ENCODE results near the gene HADHB. TPM values are rescaled to one million over a fixed set of nuclear protein-coding genes. Genes with fewer than 3 reads are reported as not detected.

HADHB gene
- polyA plus RNA-seq, 3 donors = 94.3 to 200 (median 186) TPM

DNA sequence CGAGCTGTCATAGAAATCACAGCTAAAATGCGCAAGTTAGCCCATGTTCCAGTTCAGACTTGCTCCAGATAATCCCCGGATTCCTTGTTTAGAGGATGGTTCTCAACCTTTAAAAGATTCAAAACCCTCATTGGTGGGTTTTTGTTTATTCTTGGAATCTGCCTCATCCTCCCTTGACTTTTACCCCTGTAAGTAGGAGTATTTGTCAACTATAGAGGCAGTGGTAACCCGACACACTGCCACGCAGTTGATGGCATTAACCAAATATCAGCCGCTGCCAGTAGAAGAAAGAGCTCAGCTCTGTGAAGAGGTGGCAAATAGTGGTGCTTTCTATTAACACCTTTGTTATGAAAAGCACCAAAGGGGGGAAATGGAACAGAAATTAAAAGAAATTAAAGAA lies 60.8 kb downstream of the HADHB start:
- Histone ChIP-seq H3K36me3 (replicated peaks in 1 of 2; ENCODE audit: control insufficient read depth in 1 of 2, insufficient read depth in 2 of 2, low read length in 2 of 2) (no peaks in the 10 kb centered on the region), H3K27me3 (ENCODE audit: control insufficient read depth in 2 of 2, insufficient read depth in 2 of 2, low read length in 2 of 2) (no peaks in the 10 kb centered on the region), H2AFZ (ENCODE audit: insufficient read depth, low read depth, low read length, poor library complexity, severe bottlenecking) (no peak overlapping the region), H3K9ac (ENCODE audit: insufficient read depth, low read length, poor library complexity, severe bottlenecking) (no peak overlapping the region), H3K4me3 (replicated peaks in 1 of 3; ENCODE audit: low read depth in 2 of 3, low read length in 3 of 3) (no peak overlapping the region), H4K20me1 (ENCODE audit: insufficient read depth, low read length) (no peaks in the 10 kb centered on the region), H3K9me3 (replicated peaks in 1 of 2; ENCODE audit: control insufficient read depth in 1 of 2, insufficient read depth in 1 of 2, low read length in 2 of 2) (no peaks in the 10 kb centered on the region), H3K4me2 (replicated peaks; ENCODE audit: extremely low read depth, low read length, poor library complexity, severe bottlenecking) (no peak overlapping the region), H3K27ac (ENCODE audit: low read depth in 1 of 2, low read length in 2 of 2) (no peak overlapping the region), H3K4me1 (ENCODE audit: control insufficient read depth in 1 of 2, insufficient read depth in 2 of 2, low read length in 2 of 2) (peaks cover 2% of the 10 kb centered on the region in 2 donors), H3K79me2 (ENCODE audit: insufficient read depth, low read length) (no peaks in the 10 kb centered on the region)
- Mint-ChIP-seq H3K4me1 (peaks cover 11% of the 10 kb centered on the region), H3K36me3 (peaks cover 0 to 6% of the 10 kb centered on the region in 2 donors), H3K27me3 (ENCODE audit: low read depth in 3 of 3) (peaks cover 0 to 2% (median 0%) of the 10 kb centered on the region in 3 donors), H3K4me3 (no peak overlapping the region), H3K9me3 (peaks cover 0 to 2% (median 0%) of the 10 kb centered on the region in 7 donors), H3K27ac (no peak overlapping the region)
- WGBS (ENCODE audit: insufficient coverage) = 100% methylated on average over 2 of the region's 6 CpGs
- no peak for TF ChIP-seq CTCF (IDR thresholded peaks at IDR 0.05)
- no peak for DNase-seq
- intact Hi-C loops (cut with micrococcal nuclease) = no loop called here

- Histone ChIP-seq H3K4me2 (replicated peaks; ENCODE audit: extremely low read depth, low read length, poor library complexity, severe bottlenecking) (no peak overlapping the region), H3K36me3 (replicated peaks in 1 of 2; ENCODE audit: control insufficient read depth in 1 of 2, insufficient read depth in 2 of 2, low read length in 2 of 2) (no peaks in the 10 kb centered on the region), H3K9me3 (replicated peaks in 1 of 2; ENCODE audit: control insufficient read depth in 1 of 2, insufficient read depth in 1 of 2, low read length in 2 of 2) (no peaks in the 10 kb centered on the region), H3K79me2 (ENCODE audit: insufficient read depth, low read length) (no peaks in the 10 kb centered on the region), H3K4me3 (replicated peaks in 1 of 3; ENCODE audit: low read depth in 2 of 3, low read length in 3 of 3) (no peak overlapping the region), H3K4me1 (ENCODE audit: control insufficient read depth in 1 of 2, insufficient read depth in 2 of 2, low read length in 2 of 2) (no peaks in the 10 kb centered on the region), H3K27me3 (ENCODE audit: control insufficient read depth in 2 of 2, insufficient read depth in 2 of 2, low read length in 2 of 2) (no peaks in the 10 kb centered on the region), H4K20me1 (ENCODE audit: insufficient read depth, low read length) (no peaks in the 10 kb centered on the region), H2AFZ (ENCODE audit: insufficient read depth, low read depth, low read length, poor library complexity, severe bottlenecking) (no peak overlapping the region), H3K27ac (ENCODE audit: low read depth in 1 of 2, low read length in 2 of 2) (no peak overlapping the region), H3K9ac (ENCODE audit: insufficient read depth, low read length, poor library complexity, severe bottlenecking) (no peak overlapping the region)
- WGBS (ENCODE audit: insufficient coverage) = 90% methylated on average over 5 of the region's 10 CpGs
- Mint-ChIP-seq H3K36me3 (peaks cover 0 to 3% of the 10 kb centered on the region in 2 donors), H3K4me1 (no peaks in the 10 kb centered on the region), H3K27ac (no peak overlapping the region), H3K4me3 (no peak overlapping the region), H3K9me3 (peaks cover 0 to 1% (median 0%) of the 10 kb centered on the region in 7 donors), H3K27me3 (ENCODE audit: low read depth in 3 of 3) (peaks cover 0 to 2% (median 2%) of the 10 kb centered on the region in 3 donors)
- TF ChIP-seq CTCF (IDR thresholded peaks at IDR 0.05) = no peak
- no peak for DNase-seq
- intact Hi-C loops (cut with micrococcal nuclease) = no loop called here
Observed at GRCh38 chr2:26309921-26310320, 65.2 kb downstream of the HADHB start.

Data from CD14-positive monocyte (primary cell).